ENCODE measurements around the gene ASCL5.

ASCL5 gene

DNA sequence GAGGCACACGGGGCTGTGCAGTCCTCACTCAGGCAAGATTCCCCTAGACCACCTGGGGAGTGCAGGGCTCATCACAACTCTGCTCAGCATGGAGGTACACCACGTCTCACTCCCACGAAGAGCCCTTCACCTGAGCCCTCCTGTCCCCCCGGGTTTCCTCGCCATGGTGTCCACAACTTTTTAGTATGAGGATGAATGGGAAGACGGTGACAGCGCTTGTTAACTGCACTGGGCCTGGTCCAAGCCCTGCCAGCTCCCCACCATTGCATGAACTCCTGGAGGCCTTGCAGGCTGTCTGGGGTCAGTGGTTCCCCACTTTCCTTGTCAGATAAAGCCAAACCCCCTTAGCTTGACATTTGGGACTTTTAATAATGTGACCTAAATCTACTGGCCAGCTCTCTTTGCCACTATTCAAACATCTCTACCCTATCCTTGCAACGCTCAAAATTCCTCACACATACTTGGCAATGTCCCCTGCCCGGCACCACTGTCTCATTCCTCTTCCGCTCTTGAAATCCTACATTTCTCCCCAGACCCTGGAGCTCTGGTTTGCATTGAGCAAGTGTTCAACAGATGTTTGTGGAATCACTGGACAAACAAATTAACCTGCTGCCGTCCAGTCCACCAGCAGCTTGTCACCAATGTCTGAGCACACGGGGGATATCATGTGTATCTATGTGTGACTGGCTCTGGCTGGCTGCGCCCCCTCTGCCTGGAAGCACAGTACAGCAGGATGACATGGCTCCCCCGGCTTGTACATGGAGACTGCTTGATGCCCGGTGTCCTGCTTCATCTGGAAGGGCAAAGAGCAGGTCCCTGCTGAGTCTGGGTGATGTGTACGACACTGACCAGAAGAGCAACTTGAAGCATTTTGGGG, 16.1 kb upstream of the ASCL5 start:
- H3K27ac ChIP-seq (ENCODE audit: low read depth, low read length): no peak overlapping the region
- H3K4me2 ChIP-seq (ENCODE audit: low read length): no peak overlapping the region
- no peaks in the 10 kb centered on the region for H3K4me1 ChIP-seq (ENCODE audit: control insufficient read depth, low read length)
- H3K79me2 ChIP-seq (ENCODE audit: control insufficient read depth, low read length): no peaks in the 10 kb centered on the region
- H3K36me3 ChIP-seq (ENCODE audit: control insufficient read depth, low read length): peaks cover 8% of the 10 kb centered on the region; the same call in 1 of the 2 replicates
- H3K9me3 ChIP-seq (ENCODE audit: control insufficient read depth, insufficient read depth, low read length): no peaks in the 10 kb centered on the region
- H3F3A ChIP-seq (ENCODE audit: control insufficient read depth, insufficient read depth): no peaks in the 10 kb centered on the region
- no peak overlapping the region for H3K4me3 ChIP-seq (ENCODE audit: low read length)
- no peaks in the 10 kb centered on the region; the same call in 1 of the 2 replicates for H4K20me1 ChIP-seq (ENCODE audit: control insufficient read depth, insufficient read depth, low read depth, low read length)
- TF ChIP-seq, protein P1, sequence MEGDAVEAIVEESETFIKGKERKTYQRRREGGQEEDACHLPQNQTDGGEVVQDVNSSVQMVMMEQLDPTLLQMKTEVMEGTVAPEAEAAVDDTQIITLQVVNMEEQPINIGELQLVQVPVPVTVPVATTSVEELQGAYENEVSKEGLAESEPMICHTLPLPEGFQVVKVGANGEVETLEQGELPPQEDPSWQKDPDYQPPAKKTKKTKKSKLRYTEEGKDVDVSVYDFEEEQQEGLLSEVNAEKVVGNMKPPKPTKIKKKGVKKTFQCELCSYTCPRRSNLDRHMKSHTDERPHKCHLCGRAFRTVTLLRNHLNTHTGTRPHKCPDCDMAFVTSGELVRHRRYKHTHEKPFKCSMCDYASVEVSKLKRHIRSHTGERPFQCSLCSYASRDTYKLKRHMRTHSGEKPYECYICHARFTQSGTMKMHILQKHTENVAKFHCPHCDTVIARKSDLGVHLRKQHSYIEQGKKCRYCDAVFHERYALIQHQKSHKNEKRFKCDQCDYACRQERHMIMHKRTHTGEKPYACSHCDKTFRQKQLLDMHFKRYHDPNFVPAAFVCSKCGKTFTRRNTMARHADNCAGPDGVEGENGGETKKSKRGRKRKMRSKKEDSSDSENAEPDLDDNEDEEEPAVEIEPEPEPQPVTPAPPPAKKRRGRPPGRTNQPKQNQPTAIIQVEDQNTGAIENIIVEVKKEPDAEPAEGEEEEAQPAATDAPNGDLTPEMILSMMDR (IDR thresholded peaks at IDR 0.05; ENCODE audit: low read depth, low read length, poor library complexity, severe bottlenecking): no peak
- no peak for TF ChIP-seq EZH2phosphoT487 (IDR thresholded peaks at IDR 0.05; ENCODE audit: borderline replicate concordance, low read length)
- no peaks in the 10 kb centered on the region for H3K27me3 ChIP-seq (ENCODE audit: control insufficient read depth, low read length)
- H3K9me2 ChIP-seq (replicated peaks; ENCODE audit: control insufficient read depth, low read length): no peaks in the 10 kb centered on the region

DNA sequence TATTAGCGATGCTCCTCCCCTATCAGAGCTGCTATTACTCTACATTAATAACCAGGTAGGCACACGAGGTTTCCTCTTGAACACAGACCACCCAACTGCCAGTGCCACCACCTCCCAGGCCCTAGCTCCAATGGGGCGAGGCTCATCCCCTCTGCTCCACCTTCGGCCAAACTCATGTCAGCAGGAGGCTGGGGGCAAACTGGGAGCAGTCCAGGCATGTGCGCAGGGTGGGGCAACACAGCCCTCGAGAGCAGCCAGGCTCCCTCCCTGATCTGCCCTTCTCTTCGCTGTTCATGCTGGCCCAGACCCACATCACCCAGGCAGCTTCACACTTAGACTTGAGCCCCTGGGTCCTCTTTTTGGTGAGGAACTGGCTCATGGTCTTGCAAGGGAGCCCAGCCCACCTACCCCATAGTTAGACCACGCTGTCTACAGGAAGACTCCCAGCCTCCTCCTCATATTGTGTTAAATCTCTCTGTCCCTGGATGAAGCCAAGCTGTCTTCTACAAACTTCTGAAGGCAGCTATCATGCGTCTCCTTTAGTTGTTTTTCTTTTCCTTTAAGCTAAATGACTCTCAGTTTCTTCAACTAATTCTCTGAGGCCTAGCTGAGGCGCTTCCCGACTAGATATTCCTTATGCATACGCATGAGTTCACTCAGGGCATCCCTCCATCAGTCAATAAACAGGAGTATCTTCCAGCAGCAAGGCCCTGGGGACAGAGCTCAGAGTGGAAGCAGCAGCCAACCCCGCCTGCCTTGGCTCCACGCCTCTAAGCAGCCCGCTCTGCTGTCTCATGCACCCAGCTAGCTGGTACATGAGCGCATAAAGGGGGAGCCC, 15.2 kb upstream of the ASCL5 start:
- no peaks in the 10 kb centered on the region for H3K4me1 ChIP-seq (ENCODE audit: control insufficient read depth, low read length)
- H3K9me2 ChIP-seq (replicated peaks; ENCODE audit: control insufficient read depth, low read length): no peaks in the 10 kb centered on the region
- H3K79me2 ChIP-seq (ENCODE audit: control insufficient read depth, low read length): no peaks in the 10 kb centered on the region
- H3K9me3 ChIP-seq (ENCODE audit: control insufficient read depth, insufficient read depth, low read length): no peaks in the 10 kb centered on the region
- H3K4me3 ChIP-seq (ENCODE audit: low read length): no peak overlapping the region
- H3K36me3 ChIP-seq (ENCODE audit: control insufficient read depth, low read length): peaks cover 8% of the 10 kb centered on the region; the same call in 1 of the 2 replicates
- no peaks in the 10 kb centered on the region for H3K27me3 ChIP-seq (ENCODE audit: control insufficient read depth, low read length)
- no peaks in the 10 kb centered on the region for H3F3A ChIP-seq (ENCODE audit: control insufficient read depth, insufficient read depth)
- no peak overlapping the region for H3K4me2 ChIP-seq (ENCODE audit: low read length)
- no peaks in the 10 kb centered on the region; the same call in 1 of the 2 replicates for H4K20me1 ChIP-seq (ENCODE audit: control insufficient read depth, insufficient read depth, low read depth, low read length)
- no peak overlapping the region for H3K27ac ChIP-seq (ENCODE audit: low read depth, low read length)
- TF ChIP-seq, protein P1 (IDR thresholded peaks at IDR 0.05; ENCODE audit: low read depth, low read length, poor library complexity, severe bottlenecking): no peak
- TF ChIP-seq EZH2phosphoT487 (IDR thresholded peaks at IDR 0.05; ENCODE audit: borderline replicate concordance, low read length): no peak

DNA sequence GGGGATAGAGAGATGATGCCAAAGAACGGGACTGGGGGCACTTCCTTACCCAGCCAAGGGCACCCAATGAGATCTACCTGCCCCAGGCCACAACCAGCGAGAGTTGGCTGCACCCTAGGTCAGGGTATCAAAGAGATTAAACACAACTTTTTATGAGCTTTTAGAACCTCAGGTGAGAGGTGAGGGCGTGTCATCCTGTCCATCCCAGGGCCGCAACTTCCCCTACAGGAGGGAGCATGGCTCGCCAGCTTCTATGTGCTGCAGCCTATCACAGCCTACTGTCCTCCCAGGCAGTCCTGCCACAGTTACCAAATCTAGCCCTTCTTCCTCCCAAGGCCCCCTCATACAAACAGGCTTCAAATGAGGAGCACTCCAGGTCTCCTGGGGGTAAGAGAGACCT, 14.4 kb upstream of the ASCL5 start:
- Histone ChIP-seq H3F3A (ENCODE audit: control insufficient read depth, insufficient read depth) (no peaks in the 10 kb centered on the region), H3K36me3 (ENCODE audit: control insufficient read depth, low read length) (peaks cover 8% of the 10 kb centered on the region; the same call in 1 of the 2 replicates), H4K20me1 (ENCODE audit: control insufficient read depth, insufficient read depth, low read depth, low read length) (no peaks in the 10 kb centered on the region; the same call in 1 of the 2 replicates), H3K4me3 (ENCODE audit: low read length) (no peak overlapping the region), H3K27ac (ENCODE audit: low read depth, low read length) (no peak overlapping the region), H3K4me1 (ENCODE audit: control insufficient read depth, low read length) (no peaks in the 10 kb centered on the region), H3K4me2 (ENCODE audit: low read length) (no peak overlapping the region), H3K9me2 (replicated peaks; ENCODE audit: control insufficient read depth, low read length) (no peaks in the 10 kb centered on the region), H3K27me3 (ENCODE audit: control insufficient read depth, low read length) (no peaks in the 10 kb centered on the region), H3K79me2 (ENCODE audit: control insufficient read depth, low read length) (no peaks in the 10 kb centered on the region), H3K9me3 (ENCODE audit: control insufficient read depth, insufficient read depth, low read length) (no peaks in the 10 kb centered on the region)
- no peak for TF ChIP-seq EZH2phosphoT487 (IDR thresholded peaks at IDR 0.05; ENCODE audit: borderline replicate concordance, low read length)
- TF ChIP-seq, protein P1 (IDR thresholded peaks at IDR 0.05; ENCODE audit: low read depth, low read length, poor library complexity, severe bottlenecking): no peak
